A549 (cell line): ENCODE measurements around the gene RAB26. TPM values are rescaled to one million over a fixed set of nuclear protein-coding genes. Genes with fewer than 3 reads are reported as not detected.

Experiments used
- ATAC-seq, 2 experiments: fragments of 200-7000 bp in 1 of 2; fragments of >200 bp in 1 of 2; cut with Nextera tagmentation in 1 of 2; cut with Tn5 transposase in 1 of 2; 3 replicates each; pipeline versions ENCODE4 v1.8.0 to v1.9.1; 2018 to 2020; ENCODE audit warnings: mild to moderate bottlenecking in 1 of 2, moderate library complexity in 1 of 2
- CTCF ChIA-PET: fragments of 300-600 bp; sonication (Branson Sonifier 250); formaldehyde crosslinking; extraction: SDS; loops from one replicate; lab custom pipeline; 2021; ENCODE audit warnings: antibody characterized with exemption, inconsistent platforms; lab: Yijun Ruan, JAX
- POLR2A ChIA-PET: fragments of 350-600 bp; formaldehyde crosslinking; extraction: SDS; loops from one replicate; lab custom pipeline; 2021; ENCODE audit warnings: antibody characterized with exemption, inconsistent platforms; lab: Yijun Ruan, JAX
- DNase-seq, 2 experiments: peaks; one replicate each; pipeline versions ENCODE4 v3.0.0 to v3.0.0-alpha.2; 2011 to 2016; ENCODE audit warnings: low read depth in 1 of 2, low spot score in 1 of 2
- FAIRE-seq: peaks from 2 replicates; lab custom pipeline; 2011; peaks lifted over from hg19 to GRCh38; lab: Jason Lieb, UNC
- H3K27ac ChIP-seq, 2 experiments: fragments of >200 bp; sonication (Bioruptor Twin); formaldehyde crosslinking; 3 replicates each; pipeline ENCODE4 v1.5.1; 2016 to 2017
- H3K4me1 ChIP-seq: fragments of >200 bp; sonication (Bioruptor Twin); formaldehyde crosslinking; 3 replicates; pipeline ENCODE4 v1.6.1; 2016
- H3K4me2 ChIP-seq: fragments of >200 bp; sonication (Bioruptor Twin); formaldehyde crosslinking; 3 replicates; pipeline ENCODE4 v1.6.1; 2016
- H3K4me3 ChIP-seq: fragments of >200 bp; sonication (Bioruptor Twin); formaldehyde crosslinking; 3 replicates; pipeline ENCODE4 v1.5.1; 2016
- H3K9me3 ChIP-seq: fragments of >200 bp; sonication (Bioruptor Twin); formaldehyde crosslinking; 3 replicates; pipeline ENCODE4 v1.6.1; 2016
- ATOH8 ChIP-seq: fragments of 250-450 bp; sonication (Bioruptor Pico); IDR thresholded peaks from 2 replicates; pipeline ENCODE4 v1.5.0; 2020; ENCODE audit warnings: low read depth, mild to moderate bottlenecking, moderate library complexity
- BCL3 ChIP-seq: fragments of >200 bp; sonication (Bioruptor Twin); formaldehyde crosslinking; IDR thresholded peaks from 3 replicates; pipeline ENCODE4 v1.6.1; 2016
- CBX2 ChIP-seq: fragments of 200-600 bp; sonication (generic); IDR thresholded peaks from 2 replicates; pipeline ENCODE4 v1.6.1; 2016; ENCODE audit warnings: low read depth, mild to moderate bottlenecking, borderline replicate concordance
- CBX8 ChIP-seq: fragments of 200-600 bp; sonication (generic); IDR thresholded peaks from 2 replicates; pipeline ENCODE4 v1.6.1; 2016
- CEBPB ChIP-seq, 2 experiments: fragments of >200 bp in 1 of 2; sonication (Bioruptor Twin) in 1 of 2; formaldehyde crosslinking in 1 of 2; IDR thresholded peaks; 2 replicates each; pipeline ENCODE4 v1.6.1; 2012 to 2016
- EHF ChIP-seq: fragments of 250-450 bp; sonication (Bioruptor Pico); IDR thresholded peaks from 2 replicates; pipeline ENCODE4 v1.5.0; 2020; ENCODE audit warnings: mild to moderate bottlenecking
- HDAC2 ChIP-seq: fragments of 200-600 bp; sonication (generic); IDR thresholded peaks from 2 replicates; pipeline ENCODE4 v1.6.1; 2016
- HEYL ChIP-seq: fragments of 250-450 bp; sonication (Bioruptor Pico); IDR thresholded peaks from 2 replicates; pipeline ENCODE4 v1.8.0; 2021; ENCODE audit warnings: mild to moderate bottlenecking, moderate library complexity
- KDM1A ChIP-seq: fragments of 200-600 bp; sonication (generic); IDR thresholded peaks from 2 replicates; pipeline ENCODE4 v1.6.1; 2016; ENCODE audit warnings: low read depth, mild to moderate bottlenecking
- KDM5A ChIP-seq: fragments of 200-600 bp; sonication (generic); IDR thresholded peaks from 2 replicates; pipeline ENCODE4 v1.6.1; 2016; ENCODE audit warnings: antibody characterized with exemption, mild to moderate bottlenecking
- NFE2L2 ChIP-seq: fragments of 150-350 bp; conservative IDR thresholded peaks from 2 replicates; pipeline ENCODE4 v1.6.1; 2014; ENCODE audit warnings: low read length
- NR3C1 ChIP-seq: fragments of >200 bp; sonication (Bioruptor Twin); formaldehyde crosslinking; IDR thresholded peaks from 3 replicates; pipeline ENCODE4 v1.6.1; 2017
- POLR2A ChIP-seq: IDR thresholded peaks from 2 replicates; pipeline ENCODE4 v1.6.1; 2012; ENCODE audit warnings: mild to moderate bottlenecking, low read length
- RAD21 ChIP-seq, 2 experiments: fragments of >200 bp in 1 of 2; sonication (Bioruptor Twin) in 1 of 2; formaldehyde crosslinking in 1 of 2; IDR thresholded peaks in 1 of 2; conservative IDR thresholded peaks in 1 of 2; 2 replicates in 1 of 2; 3 replicates in 1 of 2; pipeline ENCODE4 v1.6.1; 2012 to 2018; ENCODE audit warnings: inconsistent platforms in 1 of 2
- RARB ChIP-seq: fragments of 250-450 bp; sonication (Bioruptor Pico); IDR thresholded peaks from 2 replicates; pipeline ENCODE4 v1.8.0; 2021; ENCODE audit warnings: mild to moderate bottlenecking, moderate library complexity
- TFCP2L1 ChIP-seq: fragments of 250-450 bp; sonication (Bioruptor Pico); IDR thresholded peaks from 2 replicates; pipeline ENCODE4 v1.5.0; 2021; ENCODE audit warnings: mild to moderate bottlenecking
- WGBS: methylation state at CpG from one replicate; pipeline ENCODE4 v1.1.6; 2017; ENCODE audit errors: missing lambda C conversion rate; 5-methylcytosine and 5-hydroxymethylcytosine counted together
- polyA plus RNA-seq, 4 experiments: library from polyadenylated mRNA; depleted of rRNA in 3 of 4; stranded (reverse); fragments of >200 nt; fragmentation: RNase III in 1 of 4; extraction: RNeasy Plus Mini Kit Qiagen cat#74134 plus additional on column Dnase treatment in 1 of 4; gene quantifications; 2 replicates in 3 of 4; 3 replicates in 1 of 4; pipeline ENCODE4 v1.2.3, GENCODE V29; 2011 to 2017
- TF ChIP-seq, protein P1 (sequence below): fragments of >200 bp; sonication (Bioruptor Twin); formaldehyde crosslinking; IDR thresholded peaks from 2 replicates; pipeline ENCODE4 v1.6.1; 2016
- TF ChIP-seq, protein P2 (sequence below): fragments of 200-600 bp; sonication (generic); IDR thresholded peaks from 2 replicates; pipeline ENCODE4 v1.6.1; 2016; ENCODE audit warnings: antibody characterized with exemption, mild to moderate bottlenecking, moderate library complexity
- TF ChIP-seq, protein P3 (sequence below): fragments of >200 bp; sonication (Bioruptor Twin); formaldehyde crosslinking; IDR thresholded peaks from 3 replicates; pipeline ENCODE4 v1.5.1; 2016

Gene RAB26
- polyA plus RNA-seq, 2 of the 4 experiments (the other 2 are of a cell fraction) = 6.7 TPM

- H3K4me2 ChIP-seq = no peak overlapping the region
- H3K27ac ChIP-seq = no peak overlapping the region
- FAIRE-seq (no peak), ATAC-seq (no peak), DNase-seq (no peak)
- ChIA-PET CTCF (interaction anchor here (2.7 kb wide), 1 partner anchor 8 kb away, joined by 19 read pairs; no protein-coding TSS in a partner anchor), POLR2A (no interaction called here)
- no peak for TF ChIP-seq EHF
- TF ChIP-seq NFE2L2 = no peak
- no peak for TF ChIP-seq RAD21 (conservative IDR thresholded peaks at IDR 0.05 in 1 of 2, IDR thresholded peaks at IDR 0.05 in 1 of 2)
- TF ChIP-seq HDAC2 = no peak
- no peak for TF ChIP-seq CEBPB (IDR thresholded peaks at IDR 0.05)
- TF ChIP-seq TFCP2L1 (CRISPR knock-in tag) = no peak
- TF ChIP-seq ATOH8 (CRISPR knock-in tag) = no peak
- TF ChIP-seq, protein P1, sequence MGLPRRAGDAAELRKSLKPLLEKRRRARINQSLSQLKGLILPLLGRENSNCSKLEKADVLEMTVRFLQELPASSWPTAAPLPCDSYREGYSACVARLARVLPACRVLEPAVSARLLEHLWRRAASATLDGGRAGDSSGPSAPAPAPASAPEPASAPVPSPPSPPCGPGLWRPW = no peak
- H3K9me3 ChIP-seq = no peaks in the 10 kb centered on the region
- H3K4me3 ChIP-seq = no peak overlapping the region
- 90% methylated on average over 7 of the region's 20 CpGs for WGBS
- no peaks in the 10 kb centered on the region for H3K4me1 ChIP-seq
Observed at GRCh38 chr16:2186505-2186904, 38.1 kb downstream of the RAB26 start.

- ATAC-seq (no peak), FAIRE-seq (no peak), DNase-seq (no peak)
- WGBS = 88% methylated on average over 16 of the region's 17 CpGs
- H3K4me3 ChIP-seq = no peak overlapping the region
- ChIA-PET POLR2A (interaction anchor here (1.0 kb wide), 1 partner anchor 32 kb away, joined by 3 read pairs; the partner anchor contains the start of gene TRAF7), CTCF (interaction anchor here (0.6 kb wide), 1 partner anchor 262 kb away, joined by 4 read pairs; no protein-coding TSS in a partner anchor)
- H3K4me2 ChIP-seq = no peak overlapping the region
- TF ChIP-seq KDM1A (no peak), KDM5A (no peak), CBX2 (no peak), RARB (no peak)
- no peaks in the 10 kb centered on the region for H3K4me1 ChIP-seq
- H3K9me3 ChIP-seq = no peaks in the 10 kb centered on the region
- H3K27ac ChIP-seq = no peak overlapping the region
Observed at GRCh38 chr16:2187212-2187611, 38.8 kb downstream of the RAB26 start.

DNA sequence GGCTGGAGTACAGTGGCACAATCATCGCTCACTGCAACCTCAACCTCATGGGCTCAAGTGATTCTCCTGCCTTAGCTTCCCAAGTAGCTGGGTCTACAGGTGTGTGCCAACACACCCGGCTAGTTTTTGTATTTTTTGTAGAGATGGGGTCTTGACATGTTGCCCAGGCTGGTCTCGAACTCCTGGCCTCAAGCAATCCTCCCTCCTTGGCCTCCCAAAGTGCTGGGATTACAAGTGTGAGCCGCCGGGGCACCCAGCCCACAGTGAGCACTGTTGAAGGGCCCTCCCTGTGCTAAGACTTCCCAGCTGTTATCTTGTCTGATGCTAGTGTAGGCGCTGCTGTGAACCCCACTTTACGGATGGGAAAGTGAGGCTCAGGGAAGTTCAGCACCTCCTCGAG is 40.0 kb downstream of the RAB26 start:
- H3K4me3 ChIP-seq = no peak overlapping the region
- 77% methylated on average over 8 of the region's 8 CpGs for WGBS
- no peak for ATAC-seq
- no peaks in the 10 kb centered on the region for H3K9me3 ChIP-seq
- no peak for FAIRE-seq
- no peak overlapping the region for H3K4me2 ChIP-seq
- ChIA-PET POLR2A (interaction anchor here (1.0 kb wide), 1 partner anchor 33 kb away, joined by 3 read pairs; the partner anchor contains the start of gene TRAF7), CTCF (interaction anchor here (1.0 to 1.2 kb wide), 4 partner anchors 11 to 313 kb away, joined by 3 read pairs; partner anchors contain the start of gene ECI1)
- no peak for DNase-seq
- H3K27ac ChIP-seq = no peak overlapping the region
- no peak for TF ChIP-seq POLR2A
- H3K4me1 ChIP-seq = no peaks in the 10 kb centered on the region

DNA sequence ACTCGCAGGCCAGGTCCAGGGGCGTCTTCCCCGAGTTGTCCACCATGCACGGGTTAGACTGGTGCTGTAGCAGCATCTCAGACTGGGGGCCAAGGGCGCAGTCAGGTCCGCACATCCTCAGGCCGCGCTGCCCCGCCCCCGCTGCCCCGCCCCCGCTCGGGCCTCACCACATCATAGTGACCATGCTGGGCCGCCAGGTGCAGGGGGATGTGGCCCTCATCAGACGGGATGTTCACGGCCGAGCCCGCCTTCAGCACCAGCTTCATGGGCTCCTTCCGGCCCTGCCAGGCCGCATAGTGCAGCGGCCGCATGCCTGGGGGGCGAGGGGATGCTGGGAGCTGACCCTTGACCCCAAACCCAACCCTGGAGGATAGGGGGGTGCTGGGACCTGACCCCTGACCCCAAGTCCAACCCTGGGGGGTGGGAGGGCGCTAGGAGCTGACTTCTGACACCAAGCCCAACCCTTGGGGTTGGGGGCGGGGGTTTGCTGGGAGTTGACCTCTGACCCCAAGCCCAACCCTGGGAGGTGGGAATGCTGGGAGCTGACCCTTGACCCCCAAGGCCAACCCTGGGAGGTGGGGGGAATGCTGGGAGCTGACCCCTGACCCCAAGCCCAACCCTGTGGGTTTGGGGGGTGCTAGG is 40.9 kb downstream of the RAB26 start:
- TF ChIP-seq KDM5A = no peak
- TF ChIP-seq, protein P2, sequence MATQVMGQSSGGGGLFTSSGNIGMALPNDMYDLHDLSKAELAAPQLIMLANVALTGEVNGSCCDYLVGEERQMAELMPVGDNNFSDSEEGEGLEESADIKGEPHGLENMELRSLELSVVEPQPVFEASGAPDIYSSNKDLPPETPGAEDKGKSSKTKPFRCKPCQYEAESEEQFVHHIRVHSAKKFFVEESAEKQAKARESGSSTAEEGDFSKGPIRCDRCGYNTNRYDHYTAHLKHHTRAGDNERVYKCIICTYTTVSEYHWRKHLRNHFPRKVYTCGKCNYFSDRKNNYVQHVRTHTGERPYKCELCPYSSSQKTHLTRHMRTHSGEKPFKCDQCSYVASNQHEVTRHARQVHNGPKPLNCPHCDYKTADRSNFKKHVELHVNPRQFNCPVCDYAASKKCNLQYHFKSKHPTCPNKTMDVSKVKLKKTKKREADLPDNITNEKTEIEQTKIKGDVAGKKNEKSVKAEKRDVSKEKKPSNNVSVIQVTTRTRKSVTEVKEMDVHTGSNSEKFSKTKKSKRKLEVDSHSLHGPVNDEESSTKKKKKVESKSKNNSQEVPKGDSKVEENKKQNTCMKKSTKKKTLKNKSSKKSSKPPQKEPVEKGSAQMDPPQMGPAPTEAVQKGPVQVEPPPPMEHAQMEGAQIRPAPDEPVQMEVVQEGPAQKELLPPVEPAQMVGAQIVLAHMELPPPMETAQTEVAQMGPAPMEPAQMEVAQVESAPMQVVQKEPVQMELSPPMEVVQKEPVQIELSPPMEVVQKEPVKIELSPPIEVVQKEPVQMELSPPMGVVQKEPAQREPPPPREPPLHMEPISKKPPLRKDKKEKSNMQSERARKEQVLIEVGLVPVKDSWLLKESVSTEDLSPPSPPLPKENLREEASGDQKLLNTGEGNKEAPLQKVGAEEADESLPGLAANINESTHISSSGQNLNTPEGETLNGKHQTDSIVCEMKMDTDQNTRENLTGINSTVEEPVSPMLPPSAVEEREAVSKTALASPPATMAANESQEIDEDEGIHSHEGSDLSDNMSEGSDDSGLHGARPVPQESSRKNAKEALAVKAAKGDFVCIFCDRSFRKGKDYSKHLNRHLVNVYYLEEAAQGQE = no peak
- no peak for TF ChIP-seq NR3C1
- TF ChIP-seq HEYL (CRISPR knock-in tag) = no peak
- TF ChIP-seq CBX8 = no peak
- TF ChIP-seq, protein P3, sequence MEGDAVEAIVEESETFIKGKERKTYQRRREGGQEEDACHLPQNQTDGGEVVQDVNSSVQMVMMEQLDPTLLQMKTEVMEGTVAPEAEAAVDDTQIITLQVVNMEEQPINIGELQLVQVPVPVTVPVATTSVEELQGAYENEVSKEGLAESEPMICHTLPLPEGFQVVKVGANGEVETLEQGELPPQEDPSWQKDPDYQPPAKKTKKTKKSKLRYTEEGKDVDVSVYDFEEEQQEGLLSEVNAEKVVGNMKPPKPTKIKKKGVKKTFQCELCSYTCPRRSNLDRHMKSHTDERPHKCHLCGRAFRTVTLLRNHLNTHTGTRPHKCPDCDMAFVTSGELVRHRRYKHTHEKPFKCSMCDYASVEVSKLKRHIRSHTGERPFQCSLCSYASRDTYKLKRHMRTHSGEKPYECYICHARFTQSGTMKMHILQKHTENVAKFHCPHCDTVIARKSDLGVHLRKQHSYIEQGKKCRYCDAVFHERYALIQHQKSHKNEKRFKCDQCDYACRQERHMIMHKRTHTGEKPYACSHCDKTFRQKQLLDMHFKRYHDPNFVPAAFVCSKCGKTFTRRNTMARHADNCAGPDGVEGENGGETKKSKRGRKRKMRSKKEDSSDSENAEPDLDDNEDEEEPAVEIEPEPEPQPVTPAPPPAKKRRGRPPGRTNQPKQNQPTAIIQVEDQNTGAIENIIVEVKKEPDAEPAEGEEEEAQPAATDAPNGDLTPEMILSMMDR = no peak
- TF ChIP-seq BCL3 = no peak
- WGBS = 84% methylated on average over 5 of the region's 25 CpGs
- Histone ChIP-seq H3K9me3 (no peaks in the 10 kb centered on the region), H3K4me1 (peaks cover 4% of the 10 kb centered on the region; the same call in 2 of the 3 replicates), H3K27ac (no peak overlapping the region), H3K4me3 (no peak overlapping the region), H3K4me2 (no peak overlapping the region)
- ATAC-seq (no peak), DNase-seq (no peak), FAIRE-seq (no peak)
- POLR2A ChIA-PET = interaction anchor here (0.6 kb wide), 1 partner anchor 13 kb away, joined by 5 read pairs; no protein-coding TSS in a partner anchor
- CTCF ChIA-PET = interaction anchor here (1.0 to 1.4 kb wide), 3 partner anchors 10 to 312 kb away, joined by 3 read pairs; no protein-coding TSS in a partner anchor
